Stromal cell of bone marrow (primary cell): ENCODE results near the gene WRAP53.

Experiments
- DNase-seq: peaks from one replicate; pipeline ENCODE4 v3.0.0-alpha.2; 2012; ENCODE audit warnings: low read depth

WRAP53 gene

DNA sequence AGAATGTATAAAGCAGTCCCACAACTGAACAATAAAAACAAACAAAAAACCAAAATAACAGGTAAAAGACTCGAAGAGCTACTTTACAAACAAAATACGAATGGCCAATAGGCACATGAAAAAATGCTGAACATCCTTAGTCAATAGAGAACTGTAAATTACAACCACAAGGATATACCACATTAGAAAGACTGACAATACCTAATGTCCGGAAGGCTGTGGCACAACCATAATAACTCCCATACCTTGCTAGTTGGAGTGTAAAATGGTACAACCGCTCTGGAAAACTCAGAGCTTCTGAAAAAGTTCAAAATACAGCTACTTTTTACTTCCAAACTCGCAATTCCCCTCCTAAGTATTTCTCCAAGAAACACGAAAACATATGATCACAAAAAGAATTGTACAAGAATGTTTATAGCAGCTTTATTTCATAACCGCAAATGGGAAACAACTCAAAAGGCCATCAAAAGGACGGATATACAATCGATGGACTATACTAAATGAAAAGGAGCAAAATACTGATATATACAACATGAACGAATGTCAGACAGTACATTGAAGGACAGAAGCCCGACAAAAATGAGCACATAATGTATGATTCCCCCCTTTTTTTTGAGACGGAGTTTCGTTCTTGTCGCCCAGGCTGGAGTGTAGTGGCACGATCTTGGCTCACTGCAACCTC lies 3.3 kb upstream of the WRAP53 start:
- DNase-seq, result no peak

DNA sequence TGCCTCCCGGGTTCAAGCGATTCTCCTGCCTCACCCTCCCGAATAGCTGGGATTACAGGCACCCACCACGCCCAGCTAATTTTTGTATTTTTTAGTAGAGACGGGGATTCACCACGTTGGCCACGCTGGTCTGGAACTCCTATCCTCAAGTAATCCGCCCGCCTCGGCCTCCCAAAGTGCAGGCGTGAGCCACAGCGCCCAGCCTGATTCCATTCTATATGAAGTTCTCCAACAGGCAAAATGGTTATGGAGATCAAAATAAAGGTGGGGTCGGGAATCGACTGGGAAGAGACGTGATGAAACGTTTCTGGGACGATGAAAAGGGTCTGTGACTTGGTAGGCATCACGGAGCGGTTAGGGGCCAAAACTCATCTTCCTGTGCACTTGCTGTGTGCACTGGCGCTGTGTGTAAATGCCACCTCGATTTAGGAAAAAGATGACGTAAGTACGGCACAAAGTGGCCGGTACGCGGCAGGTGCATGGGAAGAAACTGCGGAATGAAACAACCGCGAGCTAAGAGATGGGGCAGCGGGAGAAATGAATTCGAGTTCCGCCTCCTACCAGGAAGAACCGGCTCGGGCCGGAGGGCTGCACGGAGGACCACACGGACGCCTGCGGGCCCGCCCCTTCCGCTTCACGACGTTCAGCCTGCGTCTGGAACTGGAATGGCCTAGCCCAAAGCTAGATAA lies 2.6 kb upstream of the WRAP53 start:
- peak; percentile 93 for DNase-seq

DNA sequence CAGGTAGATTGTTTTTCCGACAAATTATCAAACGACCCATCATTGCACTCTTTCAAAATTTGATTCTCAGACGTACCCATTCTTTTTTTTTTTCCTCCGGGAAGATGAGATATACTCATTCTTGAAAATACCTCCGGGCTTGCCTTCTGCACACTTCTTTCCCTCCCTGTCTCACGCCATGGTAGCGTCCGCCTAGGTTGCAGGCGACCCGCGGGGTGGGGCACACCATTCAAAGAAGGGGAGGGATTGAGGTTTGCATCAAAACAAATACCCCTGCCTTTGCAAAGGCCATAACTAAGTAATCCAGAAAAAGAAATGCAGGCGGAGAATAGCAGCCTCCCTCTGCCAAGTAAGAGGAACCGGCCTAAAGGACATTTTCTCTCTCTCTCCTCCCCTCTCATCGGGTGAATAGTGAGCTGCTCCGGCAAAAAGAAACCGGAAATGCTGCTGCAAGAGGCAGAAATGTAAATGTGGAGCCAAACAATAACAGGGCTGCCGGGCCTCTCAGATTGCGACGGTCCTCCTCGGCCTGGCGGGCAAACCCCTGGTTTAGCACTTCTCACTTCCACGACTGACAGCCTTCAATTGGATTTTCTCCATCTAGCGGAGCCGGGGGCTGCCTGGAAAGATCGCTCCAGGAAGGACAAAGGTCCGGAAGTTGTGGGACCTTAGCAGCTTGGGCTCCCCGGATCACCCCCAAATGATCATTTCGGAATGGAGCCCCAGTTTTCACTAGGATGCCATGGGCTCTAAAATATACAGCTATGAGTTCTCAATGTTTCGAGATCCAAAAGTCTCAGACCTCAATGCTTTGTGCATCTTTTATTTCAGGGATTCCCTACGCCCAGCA lies 1.8 kb upstream of the WRAP53 start:
- DNase-seq, result no peak

DNA sequence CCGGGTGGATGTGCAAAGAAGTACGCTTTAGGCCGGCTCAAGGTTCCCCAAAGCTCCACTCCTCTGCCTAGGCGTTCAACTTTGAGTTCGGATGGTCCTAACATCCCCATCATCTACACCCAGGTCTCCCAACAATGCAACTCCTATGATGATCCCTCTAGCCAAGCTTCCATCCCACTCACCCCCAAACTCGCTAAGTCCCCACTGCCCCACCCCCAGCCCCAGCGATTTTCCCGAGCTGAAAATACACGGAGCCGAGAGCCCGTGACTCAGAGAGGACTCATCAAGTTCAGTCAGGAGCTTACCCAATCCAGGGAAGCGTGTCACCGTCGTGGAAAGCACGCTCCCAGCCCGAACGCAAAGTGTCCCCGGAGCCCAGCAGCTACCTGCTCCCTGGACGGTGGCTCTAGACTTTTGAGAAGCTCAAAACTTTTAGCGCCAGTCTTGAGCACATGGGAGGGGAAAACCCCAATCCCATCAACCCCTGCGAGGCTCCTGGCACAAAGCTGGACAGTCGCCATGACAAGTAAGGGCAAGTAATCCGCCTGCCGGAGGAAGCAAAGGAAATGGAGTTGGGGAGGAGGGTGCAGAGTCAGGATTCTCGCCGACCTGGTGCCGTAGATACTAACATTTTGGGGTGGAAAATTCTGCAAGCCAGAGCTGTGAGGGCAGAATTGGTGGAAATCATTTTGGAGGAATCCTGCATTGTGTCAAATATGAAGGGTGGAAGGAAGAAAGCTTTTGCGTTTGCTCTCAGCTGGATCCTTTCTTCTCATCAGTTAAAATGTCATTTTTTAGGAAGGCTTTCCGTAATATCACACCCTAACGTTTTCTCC lies 987 bp upstream of the WRAP53 start, which contains the start of gene TP53:
TP53 (minus strand) TSS at position 419 of the 836 bp plus-strand sequence. CDS start 10,896 bp downstream, outside the sequence.
- peak; percentile 86 for DNase-seq

DNA sequence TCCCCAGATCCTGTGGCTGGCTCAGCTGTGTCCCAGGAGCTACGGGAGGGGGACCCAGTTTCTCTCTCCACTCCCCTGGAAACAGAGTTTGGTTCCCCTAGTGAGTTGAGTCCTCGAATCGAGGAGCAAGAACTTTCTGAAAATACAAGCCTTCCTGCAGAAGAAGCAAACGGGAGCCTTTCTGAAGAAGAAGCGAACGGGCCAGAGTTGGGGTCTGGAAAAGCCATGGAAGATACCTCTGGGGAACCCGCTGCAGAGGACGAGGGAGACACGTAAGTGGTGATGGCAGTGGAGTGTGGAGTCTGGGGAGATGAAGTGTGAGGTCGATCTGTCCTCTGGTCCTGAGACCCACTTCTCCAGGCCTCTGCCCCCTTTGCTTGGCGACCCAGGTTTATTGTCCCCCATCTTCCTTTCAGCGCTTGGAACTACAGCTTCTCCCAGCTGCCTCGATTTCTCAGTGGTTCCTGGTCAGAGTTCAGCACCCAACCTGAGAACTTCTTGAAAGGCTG lies 585 bp downstream of the WRAP53 start:
- no peak for DNase-seq

DNA sequence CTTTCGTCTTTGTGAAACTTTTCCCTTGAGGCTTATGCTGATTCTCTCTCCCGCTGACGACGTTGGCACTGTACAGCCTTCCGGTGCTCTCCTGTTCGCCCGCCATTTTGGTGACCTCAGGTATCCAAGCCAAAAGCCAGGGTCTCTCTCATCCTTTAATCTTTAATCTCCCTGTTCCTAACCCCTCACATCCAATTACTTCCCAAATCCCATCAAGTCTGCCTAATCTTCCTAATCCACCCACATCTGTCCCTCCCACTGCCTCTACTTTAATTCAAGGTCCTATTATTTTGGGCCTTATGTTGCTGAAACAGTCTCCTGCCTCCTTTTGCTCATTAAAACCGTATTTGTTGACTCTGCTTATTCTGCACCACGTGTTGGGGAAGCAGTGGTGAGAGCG lies 7.3 kb downstream of the WRAP53 start:
- no peak for DNase-seq

DNA sequence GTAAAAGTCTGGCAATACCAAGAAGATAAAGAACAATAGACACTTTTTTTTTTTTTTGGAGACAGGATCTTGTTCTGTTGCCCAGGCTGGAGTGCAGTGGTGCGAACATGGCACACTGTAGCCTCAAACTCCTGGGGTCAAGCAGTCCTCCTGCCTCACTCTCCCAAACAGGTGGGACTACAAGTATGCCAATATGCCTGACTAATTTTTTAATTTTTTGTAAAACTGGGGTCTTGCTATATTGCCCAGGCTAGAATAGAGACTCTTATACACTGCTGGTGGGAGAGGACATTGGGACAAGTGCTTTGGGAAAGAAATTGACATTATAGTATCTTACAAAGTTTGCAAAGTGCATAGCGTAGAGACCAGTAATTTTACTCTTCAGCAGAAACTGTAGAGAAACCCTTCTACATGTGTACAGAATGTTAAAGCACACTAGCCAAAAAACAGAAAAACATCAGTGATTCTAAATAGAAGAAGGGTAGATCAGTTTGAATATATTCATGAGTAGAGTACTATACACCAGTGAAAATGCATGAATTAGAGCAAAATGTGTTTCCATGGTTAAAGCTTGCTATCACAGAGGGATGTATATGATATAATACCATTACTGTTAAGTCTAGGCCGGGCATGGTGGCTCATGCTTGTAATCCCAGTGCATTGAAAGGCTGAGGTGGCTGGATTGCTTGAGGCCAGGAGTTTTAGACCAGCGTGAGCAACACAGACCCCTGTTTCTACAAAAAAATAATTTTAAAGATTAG lies 9.7 kb downstream of the WRAP53 start:
- no peak for DNase-seq

DNA sequence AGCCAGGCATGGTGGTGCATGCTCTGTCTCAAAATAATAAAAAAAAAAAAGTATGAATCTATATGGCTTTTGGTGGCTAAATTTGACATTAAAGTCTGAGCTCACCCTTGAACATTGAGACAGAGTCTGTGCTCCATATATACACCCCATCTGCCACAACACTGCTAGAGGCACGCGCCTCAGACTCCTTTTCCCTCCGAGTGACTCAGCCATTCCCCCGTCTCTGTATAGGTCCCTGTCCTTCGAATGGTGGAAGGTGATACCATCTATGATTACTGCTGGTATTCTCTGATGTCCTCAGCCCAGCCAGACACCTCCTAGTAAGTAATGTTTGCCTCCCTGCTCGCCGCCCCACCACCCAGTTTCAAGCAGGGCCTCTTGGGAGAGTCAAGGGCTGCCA lies 12.2 kb downstream of the WRAP53 start:
- DNase-seq, result no peak

DNA sequence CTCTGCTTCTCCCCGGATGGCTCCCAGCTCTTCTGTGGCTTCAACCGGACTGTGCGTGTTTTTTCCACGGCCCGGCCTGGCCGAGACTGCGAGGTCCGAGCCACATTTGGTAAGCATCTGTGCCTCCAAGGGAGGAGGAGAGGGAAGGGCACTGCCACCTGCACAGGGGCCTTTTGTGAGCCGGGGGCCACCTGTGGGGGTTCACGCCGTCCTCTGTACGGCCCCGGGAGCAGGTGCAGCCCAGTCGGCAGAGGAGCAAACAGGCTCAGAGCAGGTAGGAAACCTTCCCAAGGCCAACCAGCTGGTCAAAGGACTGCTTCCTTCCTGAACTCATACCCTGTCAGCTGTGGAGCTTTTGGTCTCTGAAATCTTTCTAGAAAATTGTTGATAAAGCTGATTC lies 13.4 kb downstream of the WRAP53 start:
- DNase-seq, result no peak

DNA sequence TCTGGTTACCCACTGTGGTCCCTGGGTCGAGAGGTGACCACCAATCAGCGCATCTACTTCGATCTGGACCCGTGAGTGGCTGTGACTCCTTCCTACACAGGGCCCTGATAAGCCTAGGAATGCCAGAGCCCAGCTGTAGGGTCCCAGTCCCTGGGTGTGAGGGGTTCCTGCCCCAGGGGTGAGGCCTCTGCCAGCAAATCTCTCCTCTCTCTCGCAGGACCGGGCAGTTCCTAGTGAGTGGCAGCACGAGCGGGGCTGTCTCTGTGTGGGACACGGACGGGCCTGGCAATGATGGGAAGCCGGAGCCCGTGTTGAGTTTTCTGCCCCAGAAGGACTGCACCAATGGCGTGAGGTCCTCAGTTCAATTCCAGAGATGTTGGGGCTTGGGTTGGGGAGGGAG lies 14.5 kb downstream of the WRAP53 start:
- no peak for DNase-seq

DNA sequence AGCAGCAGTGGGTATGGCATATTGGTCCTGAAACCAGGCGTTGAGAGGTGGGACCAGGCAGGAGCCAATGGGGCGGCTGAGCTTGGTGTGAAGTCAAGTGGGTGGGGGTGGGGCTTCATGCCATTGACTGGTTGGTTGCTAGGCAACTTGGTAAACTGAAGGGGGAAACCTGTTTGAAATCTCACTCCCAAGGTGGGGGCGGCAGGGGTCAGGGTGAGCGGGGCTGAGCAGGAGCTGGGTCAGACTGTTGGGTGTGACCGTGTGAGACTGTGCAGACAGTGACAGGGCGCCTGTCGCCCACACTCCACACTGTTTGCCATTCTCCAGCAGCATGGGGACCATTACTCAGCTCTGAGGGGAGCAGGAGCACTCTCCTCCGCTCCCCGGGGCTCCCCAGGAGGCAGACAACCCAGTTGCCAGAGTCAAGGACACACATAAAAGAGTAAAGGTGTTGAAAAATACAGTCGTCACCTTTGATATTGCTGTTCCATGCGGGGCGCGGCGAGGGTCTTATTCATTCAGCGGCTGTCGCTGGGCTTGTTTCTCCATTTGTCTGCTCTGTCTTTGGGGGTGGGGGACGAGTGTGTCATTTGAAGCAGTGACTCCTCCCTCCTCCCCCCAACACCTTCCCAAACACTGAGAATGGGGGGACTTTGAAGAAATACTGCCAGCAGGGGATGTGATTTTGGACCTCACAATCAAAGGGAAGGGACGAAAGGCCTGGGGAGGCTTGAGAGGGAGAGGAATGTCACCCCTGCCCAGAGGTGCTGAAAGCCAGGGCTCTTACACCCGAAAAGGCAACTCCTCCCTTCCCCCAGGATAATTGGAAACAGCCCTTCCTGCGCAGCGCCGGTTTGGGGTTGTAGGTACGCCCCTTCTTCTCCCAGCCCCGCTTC lies 15.6 kb downstream of the WRAP53 start:
- no peak for DNase-seq

DNA sequence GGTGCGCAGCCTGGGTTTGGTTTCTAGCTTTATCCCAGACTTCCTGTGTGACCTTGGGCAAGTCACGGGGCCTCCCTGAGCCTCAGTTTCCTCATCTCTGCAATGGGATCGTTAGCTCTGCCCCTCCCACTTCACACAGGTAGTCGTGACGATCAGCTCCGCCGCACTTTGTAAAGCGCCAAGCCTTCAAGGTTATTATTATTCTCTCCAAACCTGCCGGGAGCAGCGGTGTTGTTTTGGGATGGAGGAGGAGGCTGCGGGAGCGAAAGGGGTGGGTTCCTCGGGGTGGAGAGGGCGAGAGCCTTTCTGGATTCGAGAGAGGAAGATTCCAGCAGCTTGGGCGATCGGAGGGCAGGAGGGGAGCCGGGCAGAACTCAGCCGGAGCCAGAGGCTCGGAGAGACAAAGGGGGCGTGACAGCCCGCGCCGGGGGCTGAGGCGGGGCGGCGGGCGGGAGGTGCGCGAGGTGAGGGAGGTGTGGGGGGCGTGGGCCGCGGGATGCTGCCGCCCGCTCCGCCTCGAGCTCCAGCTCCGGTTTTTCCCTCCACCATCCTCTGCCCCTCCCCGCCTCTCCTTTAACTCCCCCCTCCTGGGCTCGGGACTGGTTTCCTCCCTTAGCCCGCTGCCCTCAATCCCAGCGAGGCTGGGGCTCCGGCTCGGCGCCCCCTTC lies 16.5 kb downstream of the WRAP53 start, which contains the start of gene EFNB3:
EFNB3 (plus strand) TSS at position 602 of the 668 bp plus-strand sequence. CDS start 397 bp downstream, outside the sequence.
- DNase-seq, result no peak

DNA sequence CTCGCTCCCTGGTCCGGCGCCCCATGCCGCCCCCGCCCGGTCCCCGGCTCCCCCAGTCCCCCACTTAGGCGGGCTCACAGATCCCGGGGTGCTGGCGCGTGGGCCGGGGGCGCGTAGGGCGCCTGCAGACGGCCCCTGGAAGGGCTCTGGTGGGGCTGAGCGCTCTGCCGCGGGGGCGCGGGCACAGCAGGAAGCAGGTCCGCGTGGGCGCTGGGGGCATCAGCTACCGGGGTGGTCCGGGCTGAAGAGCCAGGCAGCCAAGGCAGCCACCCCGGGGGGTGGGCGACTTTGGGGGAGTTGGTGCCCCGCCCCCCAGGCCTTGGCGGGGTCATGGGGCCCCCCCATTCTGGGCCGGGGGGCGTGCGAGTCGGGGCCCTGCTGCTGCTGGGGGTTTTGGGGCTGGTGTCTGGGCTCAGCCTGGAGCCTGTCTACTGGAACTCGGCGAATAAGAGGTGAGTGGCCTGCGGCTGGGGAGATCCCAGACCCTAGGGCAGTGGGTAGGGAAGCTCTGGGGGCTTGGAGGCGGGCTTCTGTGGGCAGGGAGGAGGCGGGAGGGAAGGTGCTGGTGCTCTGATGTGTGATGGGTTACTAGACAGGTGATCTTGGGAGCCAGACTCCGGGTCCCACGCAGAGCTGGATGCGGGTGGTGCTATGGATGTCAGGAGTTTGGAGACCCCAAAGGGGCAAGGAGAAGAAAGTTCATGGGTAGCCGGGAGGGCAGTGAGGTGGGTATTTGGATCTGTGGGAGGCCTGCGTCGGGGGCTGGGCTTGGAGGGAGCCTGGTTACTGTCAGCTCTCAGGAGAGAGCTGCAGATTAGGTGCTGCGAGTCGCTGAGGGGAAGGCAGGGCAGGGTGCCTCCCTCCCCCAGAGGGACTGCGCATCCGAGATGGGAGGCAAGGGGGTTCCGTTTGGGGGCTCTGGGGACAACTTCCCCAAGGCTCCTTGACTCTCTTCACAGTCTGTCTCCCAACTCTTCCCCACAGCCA lies 17.3 kb downstream of the WRAP53 start:
- no peak for DNase-seq

DNA sequence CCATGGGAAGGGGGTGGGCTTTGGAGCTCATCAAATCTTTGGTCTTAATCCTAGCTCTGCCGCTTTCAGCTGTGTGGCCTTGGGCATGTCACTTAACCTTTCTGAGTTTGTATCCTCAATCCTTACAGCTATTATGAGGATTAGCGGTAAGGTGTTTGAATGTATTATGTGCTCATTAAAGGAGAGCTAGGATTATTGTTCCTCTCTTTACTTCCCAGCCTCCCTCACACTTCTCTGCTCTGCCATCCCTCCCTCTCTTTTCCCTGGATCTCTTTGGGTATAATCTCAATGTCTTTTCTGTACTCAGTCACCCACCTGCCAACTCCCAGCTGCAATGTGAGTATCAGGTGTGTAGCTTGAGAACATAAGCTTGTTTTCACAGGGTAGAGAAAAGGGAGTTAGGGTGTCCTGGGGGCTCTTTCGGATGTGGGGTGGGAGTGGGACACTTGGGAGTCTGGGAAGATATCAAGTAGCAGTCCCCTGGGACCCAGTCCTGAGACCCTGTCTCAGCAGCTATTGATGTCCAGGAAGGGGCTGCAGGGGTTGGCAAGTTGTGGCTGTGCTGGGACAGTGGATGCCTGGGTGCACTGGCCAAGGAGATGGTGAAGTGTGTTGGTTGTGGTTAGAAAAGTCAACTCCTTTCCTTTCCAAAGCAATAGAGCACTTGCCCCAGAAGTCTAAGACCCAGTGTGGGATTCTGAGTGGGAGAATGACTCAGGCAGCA lies 18.5 kb downstream of the WRAP53 start:
- DNase-seq, result no peak

DNA sequence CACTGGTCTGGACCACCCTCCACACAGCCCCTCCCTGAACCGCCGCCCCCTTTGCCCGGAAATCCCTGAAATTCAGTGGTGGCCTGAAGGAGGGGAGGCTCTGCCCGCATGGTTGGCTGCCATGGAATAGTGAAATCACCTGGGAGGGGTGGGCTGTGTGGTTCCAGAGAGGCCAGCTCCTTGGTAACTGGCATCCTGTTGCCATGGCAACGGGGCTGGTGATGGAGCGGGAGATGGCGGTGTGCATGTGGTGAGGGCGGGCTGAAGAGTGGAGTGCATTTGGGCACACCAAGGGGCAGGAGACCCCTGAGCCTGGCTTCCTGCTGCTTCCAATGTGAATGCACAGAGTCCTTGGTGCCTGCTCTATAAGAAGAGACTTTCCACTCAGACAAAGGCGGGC lies 19.2 kb downstream of the WRAP53 start:
- no peak for DNase-seq

DNA sequence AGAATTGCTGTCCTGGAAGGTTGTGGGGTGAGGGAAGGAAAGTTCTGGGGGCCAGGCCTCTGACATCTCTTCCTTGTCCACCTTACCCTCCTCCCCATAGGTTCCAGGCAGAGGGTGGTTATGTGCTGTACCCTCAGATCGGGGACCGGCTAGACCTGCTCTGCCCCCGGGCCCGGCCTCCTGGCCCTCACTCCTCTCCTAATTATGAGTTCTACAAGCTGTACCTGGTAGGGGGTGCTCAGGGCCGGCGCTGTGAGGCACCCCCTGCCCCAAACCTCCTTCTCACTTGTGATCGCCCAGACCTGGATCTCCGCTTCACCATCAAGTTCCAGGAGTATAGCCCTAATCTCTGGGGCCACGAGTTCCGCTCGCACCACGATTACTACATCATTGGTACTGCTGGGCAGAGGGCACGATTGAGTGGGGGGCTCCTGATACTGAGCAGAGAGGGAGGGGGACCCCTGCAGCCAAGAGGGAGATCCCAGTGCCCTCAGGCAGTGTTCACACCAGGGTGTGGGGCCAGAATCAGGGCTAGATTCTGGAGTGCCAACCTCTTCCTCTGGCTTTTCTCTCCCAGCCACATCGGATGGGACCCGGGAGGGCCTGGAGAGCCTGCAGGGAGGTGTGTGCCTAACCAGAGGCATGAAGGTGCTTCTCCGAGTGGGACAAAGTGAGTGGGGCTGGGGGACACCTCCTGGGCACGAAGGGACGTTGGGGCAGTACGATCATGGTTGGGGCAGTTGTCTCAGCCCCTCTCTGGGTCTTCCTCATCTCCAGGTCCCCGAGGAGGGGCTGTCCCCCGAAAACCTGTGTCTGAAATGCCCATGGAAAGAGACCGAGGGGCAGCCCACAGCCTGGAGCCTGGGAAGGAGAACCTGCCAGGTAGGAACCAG lies 19.8 kb downstream of the WRAP53 start:
- DNase-seq, result no peak
